IMR-90 (cell line): ENCODE results near the gene TMEM101. TPM values are rescaled to one million over a fixed set of nuclear protein-coding genes. Genes with fewer than 3 reads are reported as not detected.

Experiments
- ATAC-seq: fragments of 200-7000 bp; cut with Tn5 transposase; 2 replicates; pipeline ENCODE4 v1.9.1; 2020; ENCODE audit warnings: low read depth, mild to moderate bottlenecking, moderate library complexity
- BruUV-seq: library from RNA; stranded (reverse); fragments of 400-500 nt; replicated peaks from 2 replicates; lab custom pipeline; 2021; lab: Mats Ljungman, UMichigan
- CTCF ChIA-PET: fragments of 300-600 bp; formaldehyde crosslinking; extraction: SDS; loops from one replicate; lab custom pipeline; 2021; ENCODE audit warnings: antibody characterized with exemption; lab: Yijun Ruan, JAX
- POLR2A ChIA-PET: fragments of 300-600 bp; sonication (Branson Sonifier 250); formaldehyde crosslinking; loops from one replicate; lab custom pipeline; 2022; ENCODE audit warnings: antibody characterized with exemption; ENCODE audit not compliant: unreplicated experiment; lab: Charles Lee
- DNase-seq: peaks from one replicate; pipeline ENCODE4 v3.0.0; 2013
- H2AFZ ChIP-seq: replicated peaks from 2 replicates; pipeline ENCODE3; 2013; ENCODE audit warnings: low read length, mild to moderate bottlenecking; ENCODE audit not compliant: poor library complexity
- H2AK5ac ChIP-seq: 2 replicates; pipeline ENCODE4 v1.6.1; 2013; ENCODE audit warnings: low read depth, low read length, inconsistent platforms
- H2AK9ac ChIP-seq: replicated peaks from 2 replicates; pipeline ENCODE3; 2013; ENCODE audit warnings: mild to moderate bottlenecking, low read depth, low read length, moderate library complexity; ENCODE audit not compliant: poor library complexity
- H2BK120ac ChIP-seq: 2 replicates; pipeline ENCODE4 v1.6.1; 2013; ENCODE audit warnings: low read depth, low read length, inconsistent platforms
- H2BK15ac ChIP-seq: 3 replicates; pipeline ENCODE4 v1.6.1; 2013; ENCODE audit warnings: low read depth, low read length, inconsistent platforms
- H2BK20ac ChIP-seq: 2 replicates; pipeline ENCODE4 v1.6.1; 2013; ENCODE audit warnings: low read depth, mild to moderate bottlenecking, inconsistent platforms, low read length, moderate library complexity
- H2BK5ac ChIP-seq: 2 replicates; pipeline ENCODE4 v1.6.1; 2013; ENCODE audit warnings: mild to moderate bottlenecking, low read depth, low read length, inconsistent platforms; ENCODE audit not compliant: poor library complexity, severe bottlenecking
- H3K14ac ChIP-seq: replicated peaks from 2 replicates; pipeline ENCODE4 v1.6.1; 2013; ENCODE audit warnings: low read depth, low read length, inconsistent platforms
- H3K18ac ChIP-seq: 2 replicates; pipeline ENCODE4 v1.6.1; 2013; ENCODE audit warnings: low read depth, low read length, control low read depth
- H3K23ac ChIP-seq: 2 replicates; pipeline ENCODE4 v1.6.1; 2013; ENCODE audit warnings: low read depth, low read length, inconsistent platforms
- H3K27ac ChIP-seq: 2 replicates; pipeline ENCODE4 v1.5.1; 2013; ENCODE audit warnings: mild to moderate bottlenecking, control low read depth, low read length; ENCODE audit not compliant: insufficient read depth
- H3K27me3 ChIP-seq: 2 replicates; pipeline ENCODE4 v1.6.1; 2013; ENCODE audit warnings: low read length; ENCODE audit not compliant: control insufficient read depth, insufficient read depth
- H3K36me3 ChIP-seq: 2 replicates; pipeline ENCODE4 v1.6.1; 2013; ENCODE audit warnings: low read length, mixed read lengths; ENCODE audit not compliant: control insufficient read depth, insufficient read depth
- H3K4ac ChIP-seq: 2 replicates; pipeline ENCODE4 v1.6.1; 2013; ENCODE audit warnings: low read depth, low read length, inconsistent platforms
- H3K4me1 ChIP-seq: 2 replicates; pipeline ENCODE4 v1.6.1; 2013; ENCODE audit warnings: low read length, mixed read lengths; ENCODE audit not compliant: control insufficient read depth, insufficient read depth
- H3K4me2 ChIP-seq: 2 replicates; pipeline ENCODE4 v1.6.1; 2013; ENCODE audit warnings: low read depth, mild to moderate bottlenecking, control low read depth, low read length, moderate library complexity
- H3K4me3 ChIP-seq: 2 replicates; pipeline ENCODE4 v1.5.1; 2013; ENCODE audit warnings: low read depth, mild to moderate bottlenecking, control low read depth, low read length, moderate library complexity; ENCODE audit not compliant: insufficient read depth
- H3K56ac ChIP-seq: 2 replicates; pipeline ENCODE4 v1.6.1; 2013; ENCODE audit warnings: low read length, inconsistent platforms; ENCODE audit not compliant: insufficient read depth; ENCODE audit errors: extremely low read depth
- H3K79me1 ChIP-seq, 2 experiments: 2 replicates each; pipeline ENCODE4 v1.6.1; 2013; ENCODE audit warnings: low read length in 2 of 2, inconsistent platforms in 1 of 2, low read depth in 1 of 2
- H3K9ac ChIP-seq: 2 replicates; pipeline ENCODE4 v1.6.1; 2013; ENCODE audit warnings: low read depth, low read length, control low read depth
- H3K9me1 ChIP-seq: 2 replicates; pipeline ENCODE4 v1.6.1; 2013; ENCODE audit warnings: low read length, inconsistent platforms; ENCODE audit not compliant: insufficient read depth
- H3K9me3 ChIP-seq: 2 replicates; pipeline ENCODE4 v1.6.1; 2013; ENCODE audit warnings: low read length; ENCODE audit not compliant: control insufficient read depth, insufficient read depth
- H4K20me1 ChIP-seq: 2 replicates; pipeline ENCODE4 v1.6.1; 2013; ENCODE audit warnings: low read length, inconsistent platforms; ENCODE audit not compliant: insufficient read depth
- H4K5ac ChIP-seq: 2 replicates; pipeline ENCODE4 v1.6.1; 2013; ENCODE audit warnings: mild to moderate bottlenecking, low read depth, low read length, control low read depth
- H4K8ac ChIP-seq, 2 experiments: 2 replicates each; pipeline ENCODE4 v1.6.1; 2013; ENCODE audit warnings: low read depth in 2 of 2, low read length in 2 of 2, control low read depth in 1 of 2, inconsistent platforms in 1 of 2
- H4K91ac ChIP-seq: 2 replicates; pipeline ENCODE4 v1.6.1; 2013; ENCODE audit warnings: low read depth, low read length, inconsistent platforms; ENCODE audit not compliant: insufficient read depth
- BHLHE40 ChIP-seq: fragments of 150-350 bp; IDR thresholded peaks from 2 replicates; pipeline ENCODE4 v1.6.1; 2016; ENCODE audit warnings: mild to moderate bottlenecking, low read depth, low read length
- ELK1 ChIP-seq: fragments of 150-350 bp; IDR thresholded peaks from 2 replicates; pipeline ENCODE4 v1.6.1; 2016; ENCODE audit warnings: low read depth, mild to moderate bottlenecking, low read length, moderate library complexity, borderline replicate concordance
- RAD21 ChIP-seq: IDR thresholded peaks from 2 replicates; pipeline ENCODE4 v1.6.1; 2012; ENCODE audit warnings: low read length, improper control_type of control experiment
- RFX5 ChIP-seq: IDR thresholded peaks from 2 replicates; pipeline ENCODE4 v1.8.0; 2012; ENCODE audit warnings: low read depth, mild to moderate bottlenecking, low read length, moderate library complexity
- SMC3 ChIP-seq: fragments of 150-350 bp; IDR thresholded peaks from 2 replicates; pipeline ENCODE4 v1.6.1; 2016; ENCODE audit warnings: low read depth, mild to moderate bottlenecking, antibody characterized with exemption, low read length, moderate library complexity
- WGBS, 2 experiments: methylation state at CpG; one replicate each; pipeline versions ENCODE4 v1.1.5 to v1.1.7; 2013; ENCODE audit warnings: missing lambda C conversion rate in 2 of 2; ENCODE audit not compliant: insufficient read length in 1 of 2; ENCODE audit errors: extremely low coverage in 2 of 2; 5-methylcytosine and 5-hydroxymethylcytosine counted together
- dilution Hi-C: fragments of 300-500 bp; cut with HindIII; formaldehyde crosslinking; loops from one replicate; pipeline ENCODE4 v1.14.3; 2018; ENCODE audit warnings: low sequenced_read_pairs; ENCODE audit not compliant: unreplicated experiment
- in situ Hi-C: fragments of 300-500 bp; cut with MboI; formaldehyde crosslinking; loops from 3 replicates; pipeline ENCODE4 v1.14.3; 2019; ENCODE audit warnings: low sequenced_read_pairs, inconsistent platforms, mixed read lengths
- intact Hi-C: fragments of 100-400 bp; cut with micrococcal nuclease; formaldehyde crosslinking; loops from 2 replicates; pipeline ENCODE4 v1.10.0; 2022
- polyA plus RNA-seq, 3 experiments: library from polyadenylated mRNA; depleted of rRNA; stranded (reverse); fragments of >200 nt; gene quantifications; 2 replicates each; pipeline ENCODE4 v1.2.3, GENCODE V29; 2012; ENCODE audit warnings: low replicate concordance in 1 of 3
- total RNA-seq: library from RNA; depleted of rRNA; stranded (reverse); fragments of >200 nt; gene quantifications from 2 replicates; pipeline ENCODE4 v1.2.3, GENCODE V29; 2012

TMEM101 gene
- total and polyA plus RNA-seq, 2 of the 4 experiments (the other 2 are of a cell fraction): 30.7 to 36.6 TPM

- Histone ChIP-seq H3K9ac (no peak overlapping the region), H2AFZ (peak overlapping the region; percentile 96), H3K4me2 (no peak overlapping the region), H3K14ac (no peak overlapping the region), H2BK5ac (no peak overlapping the region), H2BK120ac (no peak overlapping the region), H2BK15ac (no peak overlapping the region), H3K9me3 (no peaks in the 10 kb centered on the region), H3K4me1 (peaks cover 17% of the 10 kb centered on the region), H3K9me1 (peaks cover 18% of the 10 kb centered on the region), H3K18ac (no peak overlapping the region), H2AK5ac (peak overlapping the region; percentile 9; the same call in 1 of the 2 replicates), H3K27me3 (peaks cover 3% of the 10 kb centered on the region; the same call in 1 of the 2 replicates), H3K79me1 (peaks cover 0 to 26% of the 10 kb centered on the region in 2 experiments; a peak in 2 of 4 replicates), H3K56ac (no peak overlapping the region), H3K27ac (no peak overlapping the region), H2BK20ac (no peak overlapping the region), H2AK9ac (peak overlapping the region; percentile 57), H4K8ac (no peak overlapping the region), H3K4me3 (no peak overlapping the region), H3K23ac (no peak overlapping the region), H4K5ac (no peak overlapping the region), H3K4ac (0 out of 2 replicates have a peak overlapping the region, but pooled peaks have one; percentile 2), H3K36me3 (no peaks in the 10 kb centered on the region), H4K20me1 (no peaks in the 10 kb centered on the region), H4K91ac (no peak overlapping the region)
- ATAC-seq (no peak), DNase-seq (no peak)
- ChIA-PET POLR2A (no interaction called here), CTCF (no interaction called here)
- TF ChIP-seq BHLHE40 (no peak), RFX5 (no peak), SMC3 (no peak), ELK1 (no peak), RAD21 (no peak)
- in situ Hi-C loops (loop anchor here (5.0 kb wide), 1 partner anchor 63 kb away; the partner anchor contains the start of gene PPY), dilution Hi-C loops (no loop called here), intact Hi-C loops (no loop called here)
- 25% methylated on average over 56 of the region's 71 CpGs; no CpG with 5 or more reads in 1 of the 2 experiments for WGBS, 2 experiments
- no TSS peak for BruUV-seq
These were observed 9.8 kb downstream of the TMEM101 start for GRCh38 chr17:44004761-44005526.
